HG03575 (cell line): ENCODE data around the gene FIGNL2.

Experiments used
- ATAC-seq: cut with Tn5 transposase; IDR thresholded peaks from one replicate; pipeline ENCODE4 v1.9.1; 2021; ENCODE audit not compliant: unreplicated experiment, insufficient number of reproducible peaks, low FRiP score; ENCODE audit errors: extremely low read depth

FIGNL2 gene

GRCh38 chr12:51863933-51864832, 15.7 kb upstream of the FIGNL2 start:
- ATAC-seq = no peak

- ATAC-seq = no peak
These were observed 14.9 kb upstream of the FIGNL2 start for GRCh38 chr12:51863363-51863932.

- no peak for ATAC-seq
These were observed 14.4 kb upstream of the FIGNL2 start for GRCh38 chr12:51862947-51863346.

GRCh38 chr12:51860986-51861385, 12.5 kb upstream of the FIGNL2 start:
- no peak for ATAC-seq

- ATAC-seq = no peak
These were observed 7.3 kb upstream of the FIGNL2 start for GRCh38 chr12:51855586-51856428.

- no peak for ATAC-seq
These were observed 4.1 kb upstream of the FIGNL2 start for GRCh38 chr12:51852404-51853137.

- ATAC-seq = no peak
These were observed 3.1 kb upstream of the FIGNL2 start for GRCh38 chr12:51851413-51852124.

GRCh38 chr12:51850965-51851299, 2.4 kb upstream of the FIGNL2 start:
- no peak for ATAC-seq

GRCh38 chr12:51850081-51850964, 1.8 kb upstream of the FIGNL2 start:
- ATAC-seq = no peak

- ATAC-seq = no peak
These were observed 570 bp upstream of the FIGNL2 start for GRCh38 chr12:51848841-51849735.

GRCh38 chr12:51847643-51848325, 734 bp downstream of the FIGNL2 start:
- no peak for ATAC-seq

- ATAC-seq = no peak
These were observed 1.4 kb downstream of the FIGNL2 start for GRCh38 chr12:51846911-51847642.

GRCh38 chr12:51846271-51846691, 2.2 kb downstream of the FIGNL2 start:
- no peak for ATAC-seq

- no peak for ATAC-seq
These were observed 3.0 kb downstream of the FIGNL2 start for GRCh38 chr12:51845482-51845881.

- ATAC-seq = no peak
These were observed 3.7 kb downstream of the FIGNL2 start for GRCh38 chr12:51844854-51845253.

- no peak for ATAC-seq
These were observed 6.8 kb downstream of the FIGNL2 start for GRCh38 chr12:51841727-51842126.
